ENCODE measurements around the gene METTL13. TPM values are rescaled to one million over a fixed set of nuclear protein-coding genes. Genes with fewer than 3 reads are reported as not detected.

METTL13 gene
- total RNA-seq, 4 donors from 2014 or later: 19.2 to 38.0 (median 28.3) TPM

DNA sequence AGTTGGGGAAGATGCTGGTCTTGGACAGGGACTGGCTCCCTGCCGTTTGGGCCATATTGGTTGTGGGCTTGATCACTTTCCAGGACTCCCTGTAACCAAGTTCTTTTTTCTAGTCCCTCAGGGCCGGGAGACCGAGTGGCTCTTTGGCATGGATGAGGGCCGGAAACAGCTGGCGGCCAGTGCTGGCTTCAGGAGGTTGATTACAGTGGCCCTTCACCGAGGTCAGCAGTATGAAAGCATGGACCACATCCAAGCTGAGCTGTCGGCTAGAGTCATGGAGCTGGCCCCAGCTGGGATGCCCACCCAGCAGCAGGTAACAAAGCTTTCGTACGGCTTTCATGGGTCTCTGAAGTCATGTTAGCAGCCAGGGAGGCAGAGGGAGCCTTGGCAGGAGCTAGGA lies 4.3 kb downstream of the METTL13 start:
- TF ChIP-seq POLR2A (IDR thresholded peaks at IDR 0.05): no peak
- TF ChIP-seq, protein P1, sequence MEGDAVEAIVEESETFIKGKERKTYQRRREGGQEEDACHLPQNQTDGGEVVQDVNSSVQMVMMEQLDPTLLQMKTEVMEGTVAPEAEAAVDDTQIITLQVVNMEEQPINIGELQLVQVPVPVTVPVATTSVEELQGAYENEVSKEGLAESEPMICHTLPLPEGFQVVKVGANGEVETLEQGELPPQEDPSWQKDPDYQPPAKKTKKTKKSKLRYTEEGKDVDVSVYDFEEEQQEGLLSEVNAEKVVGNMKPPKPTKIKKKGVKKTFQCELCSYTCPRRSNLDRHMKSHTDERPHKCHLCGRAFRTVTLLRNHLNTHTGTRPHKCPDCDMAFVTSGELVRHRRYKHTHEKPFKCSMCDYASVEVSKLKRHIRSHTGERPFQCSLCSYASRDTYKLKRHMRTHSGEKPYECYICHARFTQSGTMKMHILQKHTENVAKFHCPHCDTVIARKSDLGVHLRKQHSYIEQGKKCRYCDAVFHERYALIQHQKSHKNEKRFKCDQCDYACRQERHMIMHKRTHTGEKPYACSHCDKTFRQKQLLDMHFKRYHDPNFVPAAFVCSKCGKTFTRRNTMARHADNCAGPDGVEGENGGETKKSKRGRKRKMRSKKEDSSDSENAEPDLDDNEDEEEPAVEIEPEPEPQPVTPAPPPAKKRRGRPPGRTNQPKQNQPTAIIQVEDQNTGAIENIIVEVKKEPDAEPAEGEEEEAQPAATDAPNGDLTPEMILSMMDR (IDR thresholded peaks at IDR 0.05): no peak
- no peak overlapping the region for H3K27ac ChIP-seq
- no peaks in the 10 kb centered on the region for H3K9me3 ChIP-seq
- H3K4me3 ChIP-seq: no peak overlapping the region
- H3K36me3 ChIP-seq: peaks cover 0 to 69% (median 0%) of the 10 kb centered on the region in 3 donors
- DNase-seq: no peak
- H3K27me3 ChIP-seq: no peaks in the 10 kb centered on the region
- H3K4me1 ChIP-seq: peaks cover 0 to 19% (median 0%) of the 10 kb centered on the region in 4 donors

DNA sequence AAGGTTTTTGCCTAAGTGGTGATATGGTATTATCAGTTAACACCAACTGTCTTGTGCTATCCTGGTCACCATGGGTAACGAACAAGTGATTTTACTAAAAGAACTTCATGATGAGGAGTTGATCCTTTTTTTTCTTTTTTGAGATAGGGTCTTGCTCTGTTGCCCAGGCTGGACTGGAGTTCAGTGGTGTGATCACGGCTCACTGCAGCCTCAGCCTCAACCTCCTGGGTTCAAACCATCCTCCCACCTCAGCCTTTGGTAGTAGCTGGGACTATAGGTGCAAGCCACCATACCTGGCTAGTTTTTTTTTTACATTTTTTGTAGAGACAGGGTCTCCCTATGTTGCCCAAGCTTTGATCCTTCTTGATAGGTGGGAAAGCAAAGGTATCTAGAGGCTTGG lies 5.1 kb downstream of the METTL13 start:
- no peak overlapping the region for H3K4me3 ChIP-seq
- no peak for TF ChIP-seq POLR2A (IDR thresholded peaks at IDR 0.05)
- TF ChIP-seq, protein P1 (IDR thresholded peaks at IDR 0.05): no peak
- peaks cover 0 to 19% (median 0%) of the 10 kb centered on the region in 4 donors for H3K4me1 ChIP-seq
- DNase-seq: no peak
- peaks cover 0 to 76% (median 0%) of the 10 kb centered on the region in 3 donors for H3K36me3 ChIP-seq
- H3K9me3 ChIP-seq: no peaks in the 10 kb centered on the region
- no peak overlapping the region for H3K27ac ChIP-seq
- H3K27me3 ChIP-seq: no peaks in the 10 kb centered on the region

DNA sequence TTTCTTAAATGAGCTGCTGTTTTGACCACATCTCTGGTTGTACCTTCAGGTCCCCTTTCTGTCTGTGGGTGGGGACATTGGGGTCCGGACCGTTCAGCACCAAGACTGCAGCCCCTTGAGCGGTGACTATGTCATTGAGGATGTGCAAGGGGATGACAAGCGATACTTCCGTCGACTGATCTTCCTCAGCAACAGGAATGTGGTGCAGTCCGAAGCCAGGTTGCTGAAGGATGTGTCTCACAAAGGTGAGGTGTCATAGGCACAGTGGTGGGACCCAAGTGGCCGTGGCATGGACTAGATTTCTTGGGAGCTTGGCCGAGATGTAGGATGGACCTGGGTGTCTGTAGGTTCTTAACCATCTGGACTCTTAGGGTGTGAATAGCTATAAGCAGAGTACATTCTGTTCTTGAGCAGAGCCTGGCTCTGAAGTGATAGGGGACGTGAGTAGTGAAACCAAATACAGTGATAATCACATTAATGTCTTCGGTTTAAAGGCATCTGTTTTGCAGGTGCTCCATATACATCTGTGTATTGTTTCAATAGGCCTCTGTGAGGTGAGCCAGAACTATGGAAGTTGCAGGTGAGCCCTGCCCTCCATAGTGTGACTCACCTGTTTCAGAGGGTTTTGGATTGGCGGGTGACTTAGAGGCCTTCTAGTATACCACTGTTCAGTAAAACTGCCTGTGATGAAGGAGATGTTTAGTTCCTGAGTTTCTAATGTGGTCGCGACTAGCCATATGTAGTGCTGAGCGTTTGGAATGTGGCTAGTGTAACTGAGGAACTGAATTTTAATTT lies 6.4 kb downstream of the METTL13 start:
- TF ChIP-seq, protein P1 (IDR thresholded peaks at IDR 0.05): no peak
- no peak for TF ChIP-seq POLR2A (IDR thresholded peaks at IDR 0.05)
- H3K9me3 ChIP-seq: no peaks in the 10 kb centered on the region
- no peaks in the 10 kb centered on the region for H3K27me3 ChIP-seq
- no peak overlapping the region for H3K4me3 ChIP-seq
- peaks cover 0 to 9% (median 0%) of the 10 kb centered on the region in 4 donors for H3K4me1 ChIP-seq
- peaks cover 0 to 89% (median 0%) of the 10 kb centered on the region in 3 donors for H3K36me3 ChIP-seq
- no peak overlapping the region for H3K27ac ChIP-seq
- DNase-seq: no peak

DNA sequence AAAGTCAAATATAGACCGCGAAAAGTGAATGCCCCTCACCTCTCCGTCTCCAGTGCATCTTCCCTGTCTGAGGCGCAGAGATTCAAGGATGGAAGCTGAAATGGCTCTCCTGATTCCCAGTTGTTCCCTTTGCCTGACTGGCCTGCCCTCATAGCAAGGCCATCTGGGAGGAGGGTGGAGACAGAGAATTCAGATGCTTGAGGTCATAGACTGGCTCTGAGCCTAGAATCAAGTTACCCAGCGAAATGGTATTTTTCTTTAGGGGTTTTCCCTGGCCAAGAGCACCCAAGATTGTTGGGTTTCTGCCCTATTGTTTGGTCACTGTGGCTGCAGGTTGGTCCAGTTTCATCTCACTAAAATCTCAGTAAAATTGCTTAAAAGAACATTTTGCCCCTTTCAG lies 7.2 kb downstream of the METTL13 start:
- Histone ChIP-seq H3K9me3 (no peaks in the 10 kb centered on the region), H3K27me3 (no peaks in the 10 kb centered on the region), H3K36me3 (peaks cover 0 to 96% (median 6%) of the 10 kb centered on the region in 3 donors), H3K4me1 (peaks cover 0 to 5% (median 0%) of the 10 kb centered on the region in 4 donors), H3K27ac (no peak overlapping the region), H3K4me3 (no peak overlapping the region)
- no peak for DNase-seq
- TF ChIP-seq POLR2A (IDR thresholded peaks at IDR 0.05): no peak
- TF ChIP-seq, protein P1 (IDR thresholded peaks at IDR 0.05): no peak

DNA sequence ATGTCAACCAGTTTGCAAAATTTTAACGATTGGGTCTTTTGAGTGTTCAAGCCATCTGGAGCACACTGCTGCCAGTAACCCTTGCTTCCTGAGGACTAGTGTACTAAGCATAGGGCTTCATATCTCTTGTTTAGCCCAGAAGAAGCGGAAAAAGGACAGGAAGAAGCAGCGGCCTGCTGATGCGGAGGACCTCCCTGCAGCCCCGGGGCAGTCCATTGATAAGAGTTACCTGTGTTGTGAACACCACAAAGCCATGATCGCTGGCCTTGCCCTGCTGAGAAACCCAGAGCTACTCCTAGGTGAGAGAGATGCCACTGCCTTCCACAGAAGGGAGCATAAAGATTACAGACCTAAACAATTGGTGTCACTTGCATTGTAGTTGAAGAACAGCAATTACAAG lies 8.9 kb downstream of the METTL13 start:
- Histone ChIP-seq H3K9me3 (no peaks in the 10 kb centered on the region), H3K4me1 (no peaks in the 10 kb centered on the region), H3K4me3 (no peak overlapping the region), H3K27ac (no peak overlapping the region), H3K36me3 (peaks cover 0 to 97% (median 6%) of the 10 kb centered on the region in 3 donors), H3K27me3 (no peaks in the 10 kb centered on the region)
- no peak for DNase-seq
- TF ChIP-seq, protein P1 (IDR thresholded peaks at IDR 0.05): no peak
- no peak for TF ChIP-seq POLR2A (IDR thresholded peaks at IDR 0.05)

Measured in Peyer's patch (tissue), 4 donors.